AG04450 (cell line): ENCODE results near the gene GPR137. TPM values are rescaled to one million over a fixed set of nuclear protein-coding genes. Genes with fewer than 3 reads are reported as not detected.

ENCODE experiments used
- CTCF ChIA-PET: fragments of 300-600, 350-600 bp; formaldehyde crosslinking; extraction: SDS; loops from one replicate; lab custom pipeline; 2022; ENCODE audit warnings: antibody characterized with exemption, inconsistent platforms; lab: Charles Lee
- POLR2A ChIA-PET: fragments of 350-600 bp; formaldehyde crosslinking; extraction: SDS; loops from one replicate; lab custom pipeline; 2021; ENCODE audit warnings: antibody characterized with exemption, inconsistent platforms; lab: Yijun Ruan, JAX
- DNase-seq: peaks from one replicate; pipeline ENCODE4 v3.0.0-alpha.2; 2011; ENCODE audit warnings: low read depth, low spot score
- H3K27ac ChIP-seq: one replicate; pipeline ENCODE4 v1.5.1; 2012; ENCODE audit warnings: low read depth, low read length, control low read depth
- H3K27me3 ChIP-seq: one replicate; pipeline ENCODE4 v1.6.0; 2012; ENCODE audit warnings: low read length; ENCODE audit not compliant: control insufficient read depth, insufficient read depth
- H3K4me3 ChIP-seq: 2 replicates; pipeline ENCODE4 v1.5.1; 2011; ENCODE audit warnings: mild to moderate bottlenecking, low read depth, low read length, control low read depth
- H3K9me3 ChIP-seq: 2 replicates; pipeline ENCODE4 v1.5.1; 2012; ENCODE audit warnings: low read length; ENCODE audit not compliant: control insufficient read depth, insufficient read depth
- polyA plus RNA-seq: library from polyadenylated mRNA; depleted of rRNA; stranded (reverse); fragments of >200 nt; gene quantifications from 2 replicates; pipeline ENCODE4 v1.2.3, GENCODE V29; 2011; rRNA removed
- small RNA-seq: library from RNA; depleted of rRNA; stranded (forward); fragments of <200 nt; gene quantifications from one replicate; pipeline ENCODE3, GENCODE V24; 2012; ENCODE audit warnings: low read depth; ENCODE audit not compliant: insufficient read length
- TF ChIP-seq, protein P1 (sequence below): IDR thresholded peaks from 2 replicates; pipeline ENCODE4 v1.5.1; 2011; ENCODE audit warnings: low read depth, low read length, control low read depth, inconsistent platforms

GPR137 gene
- polyA plus RNA-seq, 1 experiment, result 12.4 TPM

- CTCF ChIA-PET, result interaction anchor here (1.0 to 2.0 kb wide), 3 partner anchors 10 to 21 kb away, joined by 3 to 10 read pairs (median 3); partner anchors contain the start of gene TRMT112
- Histone ChIP-seq H3K27me3 (no peaks in the 10 kb centered on the region), H3K9me3 (peaks cover 4% of the 10 kb centered on the region; the same call in 1 of the 2 replicates), H3K4me3 (no peak overlapping the region), H3K27ac (no peak overlapping the region)
- TF ChIP-seq, protein P1, sequence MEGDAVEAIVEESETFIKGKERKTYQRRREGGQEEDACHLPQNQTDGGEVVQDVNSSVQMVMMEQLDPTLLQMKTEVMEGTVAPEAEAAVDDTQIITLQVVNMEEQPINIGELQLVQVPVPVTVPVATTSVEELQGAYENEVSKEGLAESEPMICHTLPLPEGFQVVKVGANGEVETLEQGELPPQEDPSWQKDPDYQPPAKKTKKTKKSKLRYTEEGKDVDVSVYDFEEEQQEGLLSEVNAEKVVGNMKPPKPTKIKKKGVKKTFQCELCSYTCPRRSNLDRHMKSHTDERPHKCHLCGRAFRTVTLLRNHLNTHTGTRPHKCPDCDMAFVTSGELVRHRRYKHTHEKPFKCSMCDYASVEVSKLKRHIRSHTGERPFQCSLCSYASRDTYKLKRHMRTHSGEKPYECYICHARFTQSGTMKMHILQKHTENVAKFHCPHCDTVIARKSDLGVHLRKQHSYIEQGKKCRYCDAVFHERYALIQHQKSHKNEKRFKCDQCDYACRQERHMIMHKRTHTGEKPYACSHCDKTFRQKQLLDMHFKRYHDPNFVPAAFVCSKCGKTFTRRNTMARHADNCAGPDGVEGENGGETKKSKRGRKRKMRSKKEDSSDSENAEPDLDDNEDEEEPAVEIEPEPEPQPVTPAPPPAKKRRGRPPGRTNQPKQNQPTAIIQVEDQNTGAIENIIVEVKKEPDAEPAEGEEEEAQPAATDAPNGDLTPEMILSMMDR, result no peak
- POLR2A ChIA-PET, result interaction anchor here (0.7 to 1.3 kb wide), 2 partner anchors 21 to 32 kb away, joined by 3 to 7 read pairs; partner anchors contain the start of genes PRDX5 and TRMT112
- DNase-seq, result no peak
These were observed 53.1 kb downstream of the GPR137 start for GRCh38 chr11:64338716-64339115.

Small RNAs within 50 kb of the gene (small RNA-seq; reads per million reads assigned to genes)
- gene RF00019, result not detected

Other genes starting within 250 kb of the GPR137 start
- gene FLRT1, start 249.9 kb upstream of the GPR137 start, polyA plus RNA-seq, result 0.17 and 0.33 TPM in 2 replicates
- gene MACROD1, start 119.7 kb upstream of the GPR137 start, polyA plus RNA-seq, result 8.0 and 8.1 TPM in 2 replicates
- gene STIP1, start 99.7 kb upstream of the GPR137 start, polyA plus RNA-seq, result 166 and 171 TPM in 2 replicates
- 0.38 and 0.72 TPM in 2 replicates for gene FERMT3, start 79.1 kb upstream of the GPR137 start, polyA plus RNA-seq
- gene TRPT1, start 59.7 kb upstream of the GPR137 start, polyA plus RNA-seq, result 21.6 and 34.0 TPM in 2 replicates
- 18.8 and 29.1 TPM in 2 replicates for gene NUDT22, start 59.6 kb upstream of the GPR137 start, polyA plus RNA-seq
- gene DNAJC4, start 55.3 kb upstream of the GPR137 start, polyA plus RNA-seq, result 18.7 and 28.4 TPM in 2 replicates
- gene VEGFB, start 51.3 kb upstream of the GPR137 start, polyA plus RNA-seq, result 11.8 and 15.7 TPM in 2 replicates
- 29.9 and 39.0 TPM in 2 replicates for gene FKBP2, start 44.8 kb upstream of the GPR137 start, polyA plus RNA-seq
- 119 and 146 TPM in 2 replicates for gene PPP1R14B, start 38.9 kb upstream of the GPR137 start, polyA plus RNA-seq
- gene PLCB3, start 34.3 kb upstream of the GPR137 start, polyA plus RNA-seq, result 11.7 and 13.0 TPM in 2 replicates
- 36.1 and 54.8 TPM in 2 replicates for gene BAD, start 1.2 kb upstream of the GPR137 start, polyA plus RNA-seq
- gene KCNK4, start 5.5 kb downstream of the GPR137 start, polyA plus RNA-seq, result not detected in 2 replicates
- 0.14 TPM in 1 of 2 replicates, not detected in the other for gene CATSPERZ, start 14.5 kb downstream of the GPR137 start, polyA plus RNA-seq
- gene ESRRA, start 19.7 kb downstream of the GPR137 start, polyA plus RNA-seq, result 5.5 and 7.4 TPM in 2 replicates
- 194 and 208 TPM in 2 replicates for gene TRMT112, start 31.7 kb downstream of the GPR137 start, polyA plus RNA-seq
- 366 and 383 TPM in 2 replicates for gene PRDX5, start 32.3 kb downstream of the GPR137 start, polyA plus RNA-seq
- 1.4 and 2.0 TPM in 2 replicates for gene CCDC88B, start 54.4 kb downstream of the GPR137 start, polyA plus RNA-seq
- gene RPS6KA4, start 73.3 kb downstream of the GPR137 start, polyA plus RNA-seq, result 21.9 and 29.6 TPM in 2 replicates